Mesothelial cell of epicardium (in vitro differentiated cells): ENCODE results near the gene POLR3F. TPM values are rescaled to one million over a fixed set of nuclear protein-coding genes. Genes with fewer than 3 reads are reported as not detected.
A peak's percentile ranks its signal among the peaks of the same experiment; 100 is the strongest.
"Not testable (repeated sequence)": the region's sequence is repeated elsewhere in the genome, so short reads cannot be mapped to it uniquely, and the experiment has no call there.

Experiments
- DNase-seq, 2 experiments: peaks; one replicate each; pipeline ENCODE4 v3.0.0; 2021; ENCODE audit warnings: low spot score in 2 of 2; ENCODE audit not compliant: unreplicated experiment in 2 of 2
- H3K27ac Mint-ChIP-seq: 2 replicates; pipeline ENCODE4 v1.8.0; 2021; ENCODE audit warnings: mixed read lengths
- H3K27me3 Mint-ChIP-seq: 2 replicates; pipeline ENCODE4 v1.8.0; 2021; ENCODE audit warnings: low read depth, mixed read lengths
- H3K36me3 Mint-ChIP-seq: 2 replicates; pipeline ENCODE4 v1.8.0; 2021; ENCODE audit warnings: mixed read lengths
- H3K4me1 Mint-ChIP-seq: 2 replicates; pipeline ENCODE4 v1.8.0; 2021; ENCODE audit warnings: mixed read lengths
- H3K4me3 Mint-ChIP-seq: 2 replicates; pipeline ENCODE4 v1.8.0; 2021; ENCODE audit warnings: mild to moderate bottlenecking, moderate library complexity, mixed read lengths
- H3K9me3 Mint-ChIP-seq: 2 replicates; pipeline ENCODE4 v1.8.0; 2021; ENCODE audit warnings: mixed read lengths
- total RNA-seq: library from RNA; stranded (reverse); gene quantifications from 3 replicates; pipeline ENCODE4 v1.2.1, GENCODE V29; 2021
- TF ChIP-seq, protein P1 (sequence below): fragments of 200-600 bp; sonication (generic); IDR thresholded peaks from one replicate; pipeline ENCODE4 v1.5.0; 2021; ENCODE audit warnings: antibody characterized with exemption; ENCODE audit not compliant: unreplicated experiment

Gene POLR3F
- total RNA-seq, 1 donor from 2014 or later: 12.2 TPM

DNA sequence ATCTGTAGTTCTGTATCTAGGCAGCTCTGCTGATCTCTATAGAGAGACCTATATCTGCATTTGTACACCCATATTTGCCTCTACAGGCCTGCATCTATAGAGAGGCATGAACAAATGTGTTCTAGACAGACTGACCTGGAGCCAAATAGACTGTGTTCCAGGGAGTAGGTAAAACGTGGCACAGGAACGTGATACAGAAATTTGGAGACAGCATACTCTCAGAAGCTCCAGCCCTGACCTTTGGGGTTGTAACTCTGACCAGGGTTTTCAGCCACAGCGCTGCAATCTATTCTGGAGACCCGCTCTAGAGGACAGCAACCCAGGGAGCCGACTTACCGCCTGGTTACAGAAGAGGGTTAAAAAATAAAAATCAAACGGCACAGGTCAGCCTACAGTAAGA is 28.9 kb downstream of the POLR3F start:
- H3K4me3 Mint-ChIP-seq: peak overlapping the region; percentile 99
- no peaks in the 10 kb centered on the region for H3K27me3 Mint-ChIP-seq
- H3K9me3 Mint-ChIP-seq: no peaks in the 10 kb centered on the region
- H3K27ac Mint-ChIP-seq: peak overlapping the region; percentile 96
- TF ChIP-seq, protein P1, sequence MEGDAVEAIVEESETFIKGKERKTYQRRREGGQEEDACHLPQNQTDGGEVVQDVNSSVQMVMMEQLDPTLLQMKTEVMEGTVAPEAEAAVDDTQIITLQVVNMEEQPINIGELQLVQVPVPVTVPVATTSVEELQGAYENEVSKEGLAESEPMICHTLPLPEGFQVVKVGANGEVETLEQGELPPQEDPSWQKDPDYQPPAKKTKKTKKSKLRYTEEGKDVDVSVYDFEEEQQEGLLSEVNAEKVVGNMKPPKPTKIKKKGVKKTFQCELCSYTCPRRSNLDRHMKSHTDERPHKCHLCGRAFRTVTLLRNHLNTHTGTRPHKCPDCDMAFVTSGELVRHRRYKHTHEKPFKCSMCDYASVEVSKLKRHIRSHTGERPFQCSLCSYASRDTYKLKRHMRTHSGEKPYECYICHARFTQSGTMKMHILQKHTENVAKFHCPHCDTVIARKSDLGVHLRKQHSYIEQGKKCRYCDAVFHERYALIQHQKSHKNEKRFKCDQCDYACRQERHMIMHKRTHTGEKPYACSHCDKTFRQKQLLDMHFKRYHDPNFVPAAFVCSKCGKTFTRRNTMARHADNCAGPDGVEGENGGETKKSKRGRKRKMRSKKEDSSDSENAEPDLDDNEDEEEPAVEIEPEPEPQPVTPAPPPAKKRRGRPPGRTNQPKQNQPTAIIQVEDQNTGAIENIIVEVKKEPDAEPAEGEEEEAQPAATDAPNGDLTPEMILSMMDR: no peak
- peaks cover 11% of the 10 kb centered on the region for H3K36me3 Mint-ChIP-seq
- H3K4me1 Mint-ChIP-seq: peaks cover 14% of the 10 kb centered on the region
- DNase-seq: no peak

DNA sequence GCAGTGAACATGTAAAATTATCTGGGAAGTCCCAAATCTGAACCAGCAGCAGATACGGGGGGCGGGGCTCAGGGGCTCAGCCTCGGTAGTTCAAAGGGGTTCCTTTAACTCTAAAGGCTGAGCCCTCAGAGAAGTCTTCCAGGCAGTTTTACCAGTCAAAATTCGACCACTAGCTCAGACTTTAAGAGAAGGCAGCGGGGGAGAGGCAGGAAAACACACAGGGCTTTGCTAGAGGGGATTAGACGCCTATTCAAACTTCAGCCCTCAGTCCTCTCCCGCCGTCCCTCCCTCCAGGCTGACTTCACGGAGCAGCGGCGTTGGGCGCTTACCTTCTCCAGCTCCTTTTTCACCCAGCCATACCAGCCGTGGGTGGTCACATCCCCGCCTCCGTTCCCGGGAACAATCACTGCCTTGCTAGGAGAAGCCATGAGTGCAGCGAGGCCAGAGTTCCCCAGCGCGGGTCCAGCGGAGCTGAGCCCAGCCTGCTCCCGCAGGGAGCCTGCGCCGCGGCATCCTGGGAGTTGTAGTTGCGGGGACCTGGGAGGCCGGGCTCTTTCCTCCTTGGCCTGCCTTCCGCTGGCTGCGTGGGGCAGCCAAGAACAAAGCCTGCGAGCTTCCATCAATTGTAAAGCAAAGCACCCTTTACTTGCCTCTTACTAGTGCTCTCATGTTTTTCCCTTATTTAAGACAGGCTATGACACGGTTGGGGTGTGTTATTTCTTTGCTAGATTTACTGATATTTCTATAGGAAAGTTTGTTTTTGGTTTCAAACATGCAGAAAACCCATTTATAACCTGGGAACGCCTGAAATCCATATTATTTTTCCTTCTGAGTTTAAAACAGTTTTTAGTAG is 29.8 kb downstream of the POLR3F start, which contains the start of gene RBBP9:
RBBP9 (minus strand) TSS at position 486 of the 853 bp plus-strand sequence; CDS start at position 428, 58 bp downstream.
- peak within 1 kb of the TSS; percentile 99 for H3K4me3 Mint-ChIP-seq
- DNase-seq: peak; percentile 53 to 83
- peaks cover 14% of the 10 kb centered on the region for H3K4me1 Mint-ChIP-seq
- H3K36me3 Mint-ChIP-seq: peaks cover 8% of the 10 kb centered on the region
- H3K27ac Mint-ChIP-seq: peak within 1 kb of the TSS; percentile 96
- TF ChIP-seq, protein P1: no peak
- no peaks in the 10 kb centered on the region for H3K9me3 Mint-ChIP-seq
- no peaks in the 10 kb centered on the region for H3K27me3 Mint-ChIP-seq

DNA sequence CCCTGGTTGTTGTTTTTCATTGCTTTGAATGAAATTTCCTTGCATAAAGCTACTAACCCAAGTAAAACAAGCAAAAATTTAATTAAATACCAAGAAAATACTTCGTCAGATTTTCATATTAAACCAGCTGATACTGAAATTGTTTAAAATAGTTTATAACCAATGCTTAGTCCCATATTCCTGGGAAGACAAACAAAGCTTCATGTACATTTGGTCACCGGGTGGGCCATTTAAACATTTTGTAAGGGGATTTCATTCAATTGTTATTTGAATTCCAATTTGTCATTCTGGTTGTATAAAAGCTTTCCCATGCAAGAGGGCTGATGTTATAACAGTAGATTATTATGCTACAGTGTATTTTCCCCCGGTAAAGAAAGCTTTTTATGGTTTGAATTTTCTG is 30.4 kb downstream of the POLR3F start:
- Mint-ChIP-seq H3K27ac (peak overlapping the region; percentile 96), H3K4me3 (peak overlapping the region; percentile 99), H3K9me3 (no peaks in the 10 kb centered on the region), H3K27me3 (peaks cover 3% of the 10 kb centered on the region), H3K4me1 (peaks cover 14% of the 10 kb centered on the region), H3K36me3 (peaks cover 6% of the 10 kb centered on the region)
- TF ChIP-seq, protein P1: no peak
- DNase-seq: no peak

DNA sequence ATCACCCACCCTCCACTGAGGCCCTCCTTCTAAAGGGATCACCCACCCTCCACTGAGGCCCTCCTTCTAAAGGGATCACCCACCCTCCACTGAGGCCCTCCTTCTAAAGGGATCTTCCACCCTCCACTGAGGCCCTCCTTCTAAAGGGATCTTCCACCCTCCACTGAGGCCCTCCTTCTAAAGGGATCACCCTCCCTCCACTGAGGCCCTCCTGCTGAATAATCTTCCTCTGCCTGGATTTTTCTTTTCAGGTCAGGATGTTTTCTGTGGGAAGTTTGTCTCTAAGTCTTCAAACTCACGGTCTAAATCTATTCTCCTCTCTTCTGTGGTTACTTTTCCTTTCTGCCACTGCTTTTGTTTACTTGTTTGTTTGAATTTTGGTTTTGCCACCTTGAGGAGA is 34.5 kb downstream of the POLR3F start:
- H3K4me1 Mint-ChIP-seq, H3K9me3 Mint-ChIP-seq, H3K4me3 Mint-ChIP-seq, H3K36me3 Mint-ChIP-seq, DNase-seq, H3K27ac Mint-ChIP-seq: not testable (repeated sequence)
- peaks cover 12% of the 10 kb centered on the region for H3K27me3 Mint-ChIP-seq

DNA sequence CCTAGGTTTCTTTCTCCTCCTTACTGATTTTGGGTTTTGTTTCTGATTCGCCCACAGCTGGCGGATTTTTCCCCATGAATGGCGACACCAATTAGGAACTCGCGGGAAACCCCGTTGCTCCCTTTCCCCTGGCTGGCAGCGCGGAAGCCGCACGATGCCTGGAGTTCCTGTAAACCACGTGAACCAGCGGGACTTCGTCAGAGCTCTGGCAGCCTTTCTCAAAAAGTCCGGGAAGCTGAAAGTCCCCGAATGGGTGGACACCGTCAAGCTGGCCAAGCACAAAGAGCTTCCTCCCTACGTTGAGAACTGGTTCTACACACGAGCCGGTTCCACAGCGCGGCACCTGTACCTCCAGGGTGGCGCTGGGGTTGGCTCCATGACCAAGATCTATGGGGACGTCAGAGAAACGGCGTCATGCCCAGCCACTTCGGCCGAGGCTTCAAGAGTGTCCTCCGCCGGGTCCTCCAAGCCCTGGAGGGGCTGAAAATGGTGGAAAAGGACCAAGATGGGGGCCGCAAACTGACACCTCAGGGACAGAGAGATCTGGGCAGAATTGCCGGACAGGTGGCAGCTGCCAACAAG is 37.4 kb downstream of the POLR3F start:
- Mint-ChIP-seq H3K27me3 (peaks cover 12% of the 10 kb centered on the region), H3K9me3 (no peaks in the 10 kb centered on the region), H3K4me3 (no peak overlapping the region), H3K27ac (no peak overlapping the region), H3K36me3 (no peaks in the 10 kb centered on the region), H3K4me1 (peaks cover 20% of the 10 kb centered on the region)
- DNase-seq: no peak
- TF ChIP-seq, protein P1: no peak

DNA sequence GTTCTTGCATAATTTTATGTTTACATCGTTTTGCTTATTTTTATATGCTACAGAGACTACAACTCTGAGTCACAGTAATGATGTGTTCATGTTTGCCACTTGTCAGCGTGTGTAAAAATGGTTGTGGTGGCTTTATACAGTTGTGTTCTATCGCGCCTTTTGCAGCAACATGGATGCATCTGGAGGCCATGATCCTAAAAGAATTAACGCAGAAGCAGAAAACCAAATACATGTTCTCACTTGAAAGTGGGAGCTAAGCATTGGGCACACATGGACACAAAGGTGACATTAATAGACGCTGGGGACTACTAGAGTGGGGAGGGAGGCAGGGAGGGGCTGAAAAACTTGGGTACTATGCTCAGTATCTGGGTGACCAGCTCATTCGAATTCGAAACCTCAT is 39.6 kb downstream of the POLR3F start:
- peak overlapping the region; percentile 100 for H3K4me3 Mint-ChIP-seq
- H3K27me3 Mint-ChIP-seq: peaks cover 12% of the 10 kb centered on the region
- H3K27ac Mint-ChIP-seq: peak overlapping the region; percentile 100
- no peaks in the 10 kb centered on the region for H3K9me3 Mint-ChIP-seq
- peaks cover 6% of the 10 kb centered on the region for H3K36me3 Mint-ChIP-seq
- TF ChIP-seq, protein P1: no peak
- DNase-seq: no peak
- peaks cover 20% of the 10 kb centered on the region for H3K4me1 Mint-ChIP-seq
